A673 (cell line): ENCODE measurements around the gene DENND1A. TPM values are rescaled to one million over a fixed set of nuclear protein-coding genes. Genes with fewer than 3 reads are reported as not detected.

Experiments used
- BruUV-seq: library from RNA; stranded (reverse); fragments of 400-500 nt; replicated peaks from 2 replicates; lab custom pipeline; 2021; lab: Mats Ljungman, UMichigan
- CTCF ChIA-PET: fragments of 300-600 bp; sonication (Branson Sonifier 250); formaldehyde crosslinking; loops from one replicate; lab custom pipeline; 2022; ENCODE audit warnings: antibody characterized with exemption; lab: Charles Lee
- POLR2A ChIA-PET: fragments of 300-600 bp; sonication (Branson Sonifier 250); formaldehyde crosslinking; loops from one replicate; lab custom pipeline; 2022; ENCODE audit warnings: antibody characterized with exemption; ENCODE audit not compliant: low non-redundant PET; lab: Charles Lee
- DNase-seq: peaks from one replicate; pipeline ENCODE4 v3.0.0-alpha.2; 2015; ENCODE audit warnings: low spot score
- H3K27ac ChIP-seq: fragments of 200-600 bp; sonication (generic); 2 replicates; pipeline ENCODE4 v1.5.1; 2016; ENCODE audit warnings: mixed run types, low read depth, mild to moderate bottlenecking, mixed read lengths, antibody characterized with exemption, low read length; ENCODE audit not compliant: poor library complexity, severe bottlenecking
- H3K27me3 ChIP-seq: fragments of 200-600 bp; sonication (generic); replicated peaks from 2 replicates; pipeline ENCODE4 v1.6.1; 2017; ENCODE audit warnings: mixed run types, low read depth, mild to moderate bottlenecking, mixed read lengths, antibody characterized with exemption, low read length; ENCODE audit not compliant: insufficient read depth, poor library complexity
- H3K36me3 ChIP-seq: fragments of 200-600 bp; sonication (generic); 2 replicates; pipeline ENCODE4 v1.6.1; 2016; ENCODE audit warnings: mixed run types, mild to moderate bottlenecking, mixed read lengths, antibody characterized with exemption, low read length; ENCODE audit not compliant: insufficient read depth, poor library complexity, severe bottlenecking
- H3K4me1 ChIP-seq: fragments of 200-600 bp; sonication (generic); 2 replicates; pipeline ENCODE4 v1.6.1; 2017; ENCODE audit warnings: mixed run types, mild to moderate bottlenecking, mixed read lengths, antibody characterized with exemption, low read length; ENCODE audit not compliant: insufficient read depth, poor library complexity, severe bottlenecking
- H3K4me3 ChIP-seq: fragments of 200-600 bp; sonication (generic); 2 replicates; pipeline ENCODE4 v1.5.1; 2016; ENCODE audit warnings: low read depth, mixed run types, mild to moderate bottlenecking, mixed read lengths, low read length; ENCODE audit not compliant: poor library complexity, severe bottlenecking
- H3K9me3 ChIP-seq: fragments of 200-600 bp; sonication (generic); 2 replicates; pipeline ENCODE4 v1.6.1; 2016; ENCODE audit warnings: mixed run types, low read depth, mild to moderate bottlenecking, mixed read lengths, antibody characterized with exemption, low read length; ENCODE audit not compliant: poor library complexity, severe bottlenecking
- EZH2 ChIP-seq: fragments of 200-600 bp; sonication (generic); IDR thresholded peaks from 2 replicates; pipeline ENCODE4 v1.6.1; 2017; ENCODE audit warnings: borderline replicate concordance, low read depth, mild to moderate bottlenecking, mixed read lengths, antibody characterized with exemption, low read length; ENCODE audit not compliant: poor library complexity, severe bottlenecking
- intact Hi-C: fragments of 100-400 bp; cut with micrococcal nuclease; formaldehyde crosslinking; loops from one replicate; pipeline ENCODE4 v1.10.0; 2022; ENCODE audit not compliant: unreplicated experiment
- total RNA-seq: library from RNA; stranded (reverse); gene quantifications from 2 replicates; pipeline ENCODE4 v1.2.3, GENCODE V29; 2021
- TF ChIP-seq, protein P1 (sequence below): fragments of 300-800, 200-600 bp; sonication (generic); conservative IDR thresholded peaks from 2 replicates; pipeline ENCODE4 v1.5.1; 2017; ENCODE audit warnings: low read depth, mild to moderate bottlenecking, antibody characterized with exemption, low read length, moderate library complexity, mixed read lengths

Gene DENND1A
- total RNA-seq, 1 experiment from 2014 or later, result 12.0 TPM

DNA sequence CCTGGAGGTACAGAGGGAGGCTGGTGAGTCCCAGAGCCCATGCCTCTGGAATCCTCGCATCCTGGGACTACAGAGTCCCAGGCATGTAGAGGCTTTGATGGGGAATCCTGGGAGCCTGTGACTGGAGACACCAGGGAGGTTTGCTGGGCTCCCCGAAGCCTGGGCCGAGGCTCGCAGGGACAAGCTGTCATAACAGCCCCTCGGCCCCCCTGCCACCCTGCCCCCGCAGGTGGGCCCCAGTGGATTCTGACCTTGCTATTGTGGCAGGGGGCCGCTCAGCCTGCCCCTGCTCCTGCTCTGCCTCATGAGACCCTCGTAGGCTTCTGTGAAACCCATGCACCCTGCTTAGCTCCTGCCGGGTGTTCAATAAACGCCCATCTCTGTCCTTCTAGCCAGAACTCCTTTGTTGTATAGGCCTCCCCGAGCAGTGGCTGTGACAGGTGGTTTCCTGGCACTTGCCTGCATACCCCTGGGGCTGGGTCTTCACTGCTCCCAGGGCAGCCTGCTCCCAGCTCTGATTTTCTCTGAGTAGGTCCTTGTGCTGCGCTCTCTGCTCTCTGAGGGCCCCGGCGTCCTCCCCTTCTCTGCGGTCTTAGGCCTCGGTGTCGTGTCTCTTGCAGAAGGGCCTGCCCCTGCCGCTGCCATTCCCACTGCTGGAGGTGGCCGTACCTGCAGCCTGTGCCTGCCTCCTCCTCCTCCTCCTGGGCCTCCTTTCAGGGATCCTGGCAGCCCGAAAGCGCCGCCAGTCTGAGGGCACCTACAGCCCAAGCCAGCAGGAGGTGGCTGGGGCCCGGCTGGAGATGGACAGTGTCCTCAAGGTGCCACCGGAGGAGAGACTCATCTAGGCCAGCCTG, 553.5 kb downstream of the DENND1A start:
- DNase-seq, result no peak
- Histone ChIP-seq H3K36me3 (no peaks in the 10 kb centered on the region), H3K4me1 (no peaks in the 10 kb centered on the region), H3K27ac (no peak overlapping the region), H3K4me3 (no peak overlapping the region), H3K9me3 (no peaks in the 10 kb centered on the region), H3K27me3 (no peaks in the 10 kb centered on the region)
- ChIA-PET POLR2A (no interaction called here), CTCF (no interaction called here)
- TF ChIP-seq EZH2, result no peak
- TF ChIP-seq, protein P1, sequence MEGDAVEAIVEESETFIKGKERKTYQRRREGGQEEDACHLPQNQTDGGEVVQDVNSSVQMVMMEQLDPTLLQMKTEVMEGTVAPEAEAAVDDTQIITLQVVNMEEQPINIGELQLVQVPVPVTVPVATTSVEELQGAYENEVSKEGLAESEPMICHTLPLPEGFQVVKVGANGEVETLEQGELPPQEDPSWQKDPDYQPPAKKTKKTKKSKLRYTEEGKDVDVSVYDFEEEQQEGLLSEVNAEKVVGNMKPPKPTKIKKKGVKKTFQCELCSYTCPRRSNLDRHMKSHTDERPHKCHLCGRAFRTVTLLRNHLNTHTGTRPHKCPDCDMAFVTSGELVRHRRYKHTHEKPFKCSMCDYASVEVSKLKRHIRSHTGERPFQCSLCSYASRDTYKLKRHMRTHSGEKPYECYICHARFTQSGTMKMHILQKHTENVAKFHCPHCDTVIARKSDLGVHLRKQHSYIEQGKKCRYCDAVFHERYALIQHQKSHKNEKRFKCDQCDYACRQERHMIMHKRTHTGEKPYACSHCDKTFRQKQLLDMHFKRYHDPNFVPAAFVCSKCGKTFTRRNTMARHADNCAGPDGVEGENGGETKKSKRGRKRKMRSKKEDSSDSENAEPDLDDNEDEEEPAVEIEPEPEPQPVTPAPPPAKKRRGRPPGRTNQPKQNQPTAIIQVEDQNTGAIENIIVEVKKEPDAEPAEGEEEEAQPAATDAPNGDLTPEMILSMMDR, result no peak
- no TSS peak for BruUV-seq
- intact Hi-C loops, result no loop called here

DNA sequence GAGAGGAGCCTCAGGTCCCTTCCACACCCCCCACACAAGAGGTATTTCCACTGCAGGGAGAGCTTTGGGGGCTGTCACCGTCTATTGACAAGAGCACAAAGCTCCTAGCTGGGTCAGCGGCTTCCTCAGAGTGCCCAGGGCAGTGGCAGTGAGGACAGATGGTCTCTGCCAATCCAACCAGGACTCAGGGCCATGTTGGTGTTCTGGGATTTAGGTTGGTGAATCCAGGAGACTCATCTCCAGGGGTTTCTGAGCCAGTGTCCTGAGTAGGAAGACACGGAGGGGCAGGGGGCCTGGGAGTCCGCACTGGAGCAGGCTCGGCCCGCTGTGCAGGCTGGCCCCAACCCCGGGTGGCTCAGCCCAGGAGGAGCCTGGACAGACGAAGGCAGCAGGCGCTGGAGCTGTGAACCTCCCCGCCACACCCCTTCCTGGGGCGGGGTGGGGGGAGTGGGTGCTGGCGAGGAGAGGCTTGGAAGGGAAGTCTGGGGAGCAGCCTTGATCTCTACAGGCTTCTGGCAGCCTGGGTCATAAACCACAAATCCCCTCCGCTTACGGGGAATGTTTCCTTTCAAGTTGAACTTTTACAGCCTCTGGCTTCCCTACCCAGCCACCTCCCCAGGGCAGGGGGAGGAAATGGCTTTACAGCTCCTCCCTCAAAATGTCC, 554.3 kb downstream of the DENND1A start:
- H3K27ac ChIP-seq, result no peak overlapping the region
- peak; percentile 30 for DNase-seq
- H3K36me3 ChIP-seq, result no peaks in the 10 kb centered on the region
- BruUV-seq, result no TSS peak
- POLR2A ChIA-PET, result no interaction called here
- intact Hi-C loops, result no loop called here
- CTCF ChIA-PET, result no interaction called here
- no peaks in the 10 kb centered on the region for H3K27me3 ChIP-seq
- H3K4me1 ChIP-seq, result no peaks in the 10 kb centered on the region
- H3K4me3 ChIP-seq, result no peak overlapping the region
- H3K9me3 ChIP-seq, result no peaks in the 10 kb centered on the region
- TF ChIP-seq, protein P1, result no peak
- TF ChIP-seq EZH2, result no peak

DNA sequence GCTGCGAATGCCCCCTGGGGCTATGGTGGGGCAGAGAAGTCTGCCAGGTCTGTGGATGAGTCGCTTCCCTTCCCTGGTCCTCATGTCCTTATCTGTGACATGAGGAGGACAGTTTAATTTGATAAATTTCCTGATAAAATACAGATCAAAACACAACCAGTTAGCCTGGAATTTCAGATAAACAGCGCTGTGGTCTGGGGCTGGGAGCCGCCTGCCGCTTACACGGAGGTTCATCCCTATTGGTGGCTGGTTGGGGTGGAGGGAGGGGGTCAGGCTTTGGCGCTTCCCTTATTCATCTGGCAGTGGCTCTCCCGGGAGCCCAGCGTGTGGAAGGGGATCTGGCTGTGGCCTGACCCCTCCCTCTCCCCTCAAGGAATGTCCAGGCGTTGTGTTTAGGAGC, 556.0 kb downstream of the DENND1A start:
- H3K27ac ChIP-seq, result no peak overlapping the region
- CTCF ChIA-PET, result no interaction called here
- no peaks in the 10 kb centered on the region for H3K4me1 ChIP-seq
- H3K36me3 ChIP-seq, result no peaks in the 10 kb centered on the region
- H3K27me3 ChIP-seq, result no peaks in the 10 kb centered on the region
- DNase-seq, result no peak
- BruUV-seq, result no TSS peak
- no peaks in the 10 kb centered on the region for H3K9me3 ChIP-seq
- TF ChIP-seq EZH2, result no peak
- TF ChIP-seq, protein P1, result no peak
- H3K4me3 ChIP-seq, result no peak overlapping the region
- POLR2A ChIA-PET, result no interaction called here
- intact Hi-C loops, result no loop called here
